GM12873 (cell line): ENCODE results near the gene KBTBD8.

Source experiments
- CTCF ChIP-seq: IDR thresholded peaks from 2 replicates; pipeline ENCODE4 v1.5.1; 2012; ENCODE audit warnings: low read depth, mild to moderate bottlenecking, moderate library complexity, low read length, control low read depth; ENCODE audit not compliant: insufficient read depth; ENCODE audit errors: missing control alignments

Gene KBTBD8

GRCh38 chr3:66958067-66958466 is 40.0 kb upstream of the KBTBD8 start:
- TF ChIP-seq CTCF = no peak

- TF ChIP-seq CTCF = no peak
Measured at GRCh38 chr3:66962664-66963063, 35.4 kb upstream of the KBTBD8 start.

GRCh38 chr3:66971245-66971644 is 26.9 kb upstream of the KBTBD8 start:
- TF ChIP-seq CTCF = no peak

- peak; percentile 96 for TF ChIP-seq CTCF
Measured at GRCh38 chr3:66971891-66972551, 26.1 kb upstream of the KBTBD8 start.

- TF ChIP-seq CTCF = no peak
Measured at GRCh38 chr3:66980791-66981190, 17.3 kb upstream of the KBTBD8 start.

GRCh38 chr3:66983101-66983500 is 15.0 kb upstream of the KBTBD8 start:
- peak; percentile 14 for TF ChIP-seq CTCF

GRCh38 chr3:66985336-66985920 is 12.7 kb upstream of the KBTBD8 start:
- TF ChIP-seq CTCF = no peak
